Measurements from ENCODE around the gene DOCK1.
A peak's percentile ranks its signal among the peaks of the same experiment; 100 is the strongest.

Gene DOCK1

DNA sequence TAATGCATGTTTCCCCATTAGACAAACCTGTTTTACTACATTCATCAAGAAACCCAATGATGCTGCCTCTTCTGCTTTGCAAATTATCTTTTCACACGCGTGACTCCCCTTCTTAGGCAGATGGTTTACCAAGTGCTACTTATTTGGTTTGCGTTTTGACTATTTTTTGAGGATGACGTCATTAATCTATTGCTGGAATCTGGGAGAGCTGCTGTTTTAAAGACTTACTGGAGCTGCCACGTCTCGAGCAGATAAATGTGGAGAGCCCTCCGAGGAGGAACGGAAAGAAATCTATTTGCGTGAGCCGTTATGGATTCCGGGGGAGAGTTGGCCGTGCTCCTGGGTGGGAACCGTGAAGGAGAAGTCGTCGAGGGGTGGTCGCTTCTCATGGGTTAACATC is 271.4 kb downstream of the DOCK1 start:
- in situ Hi-C loops (cut with HindIII; ENCODE audit: low sequenced_read_pairs): no loop called here
- no peak for DNase-seq (ENCODE audit: low read depth, low spot score)
- TF ChIP-seq, protein P1, sequence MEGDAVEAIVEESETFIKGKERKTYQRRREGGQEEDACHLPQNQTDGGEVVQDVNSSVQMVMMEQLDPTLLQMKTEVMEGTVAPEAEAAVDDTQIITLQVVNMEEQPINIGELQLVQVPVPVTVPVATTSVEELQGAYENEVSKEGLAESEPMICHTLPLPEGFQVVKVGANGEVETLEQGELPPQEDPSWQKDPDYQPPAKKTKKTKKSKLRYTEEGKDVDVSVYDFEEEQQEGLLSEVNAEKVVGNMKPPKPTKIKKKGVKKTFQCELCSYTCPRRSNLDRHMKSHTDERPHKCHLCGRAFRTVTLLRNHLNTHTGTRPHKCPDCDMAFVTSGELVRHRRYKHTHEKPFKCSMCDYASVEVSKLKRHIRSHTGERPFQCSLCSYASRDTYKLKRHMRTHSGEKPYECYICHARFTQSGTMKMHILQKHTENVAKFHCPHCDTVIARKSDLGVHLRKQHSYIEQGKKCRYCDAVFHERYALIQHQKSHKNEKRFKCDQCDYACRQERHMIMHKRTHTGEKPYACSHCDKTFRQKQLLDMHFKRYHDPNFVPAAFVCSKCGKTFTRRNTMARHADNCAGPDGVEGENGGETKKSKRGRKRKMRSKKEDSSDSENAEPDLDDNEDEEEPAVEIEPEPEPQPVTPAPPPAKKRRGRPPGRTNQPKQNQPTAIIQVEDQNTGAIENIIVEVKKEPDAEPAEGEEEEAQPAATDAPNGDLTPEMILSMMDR (IDR thresholded peaks at IDR 0.05; ENCODE audit: low read depth, low read length): no peak
- no peak overlapping the region for H3K4me3 ChIP-seq (ENCODE audit: low read depth, low read length)

GRCh38 chr10:127179612-127180250 is 274.5 kb downstream of the DOCK1 start:
- H3K4me3 ChIP-seq (ENCODE audit: low read depth, low read length): no peak overlapping the region
- no peak for DNase-seq (ENCODE audit: low read depth, low spot score)
- TF ChIP-seq, protein P1 (IDR thresholded peaks at IDR 0.05; ENCODE audit: low read depth, low read length): no peak
- in situ Hi-C loops (cut with HindIII; ENCODE audit: low sequenced_read_pairs): no loop called here

DNA sequence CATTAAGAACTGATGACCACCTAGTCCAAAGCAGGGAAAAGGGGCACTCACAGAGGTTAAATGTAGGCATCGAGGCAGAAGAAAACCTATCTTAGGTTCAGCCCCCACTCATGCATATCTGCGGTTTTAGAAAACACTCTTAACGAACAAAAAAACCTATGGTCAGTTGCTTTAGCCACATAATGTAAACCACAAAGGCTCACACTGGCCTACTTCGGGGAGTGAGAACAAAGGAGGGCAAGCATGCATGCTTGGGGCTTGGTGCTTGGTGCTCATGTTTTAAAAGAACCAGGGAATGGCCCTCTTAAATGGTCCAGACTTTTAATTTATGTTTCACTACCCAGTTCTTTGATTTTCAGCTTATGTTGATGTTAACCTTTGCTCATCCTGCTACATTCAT is 276.9 kb downstream of the DOCK1 start:
- no peak overlapping the region for H3K4me3 ChIP-seq (ENCODE audit: low read depth, low read length)
- in situ Hi-C loops (cut with HindIII; ENCODE audit: low sequenced_read_pairs): no loop called here
- TF ChIP-seq, protein P1 (IDR thresholded peaks at IDR 0.05; ENCODE audit: low read depth, low read length): no peak
- peak; percentile 30 for DNase-seq (ENCODE audit: low read depth, low spot score)

GRCh38 chr10:127184582-127184981 is 279.4 kb downstream of the DOCK1 start:
- no peak for DNase-seq (ENCODE audit: low read depth, low spot score)
- in situ Hi-C loops (cut with HindIII; ENCODE audit: low sequenced_read_pairs): no loop called here
- TF ChIP-seq, protein P1 (IDR thresholded peaks at IDR 0.05; ENCODE audit: low read depth, low read length): no peak
- no peak overlapping the region for H3K4me3 ChIP-seq (ENCODE audit: low read depth, low read length)

DNA sequence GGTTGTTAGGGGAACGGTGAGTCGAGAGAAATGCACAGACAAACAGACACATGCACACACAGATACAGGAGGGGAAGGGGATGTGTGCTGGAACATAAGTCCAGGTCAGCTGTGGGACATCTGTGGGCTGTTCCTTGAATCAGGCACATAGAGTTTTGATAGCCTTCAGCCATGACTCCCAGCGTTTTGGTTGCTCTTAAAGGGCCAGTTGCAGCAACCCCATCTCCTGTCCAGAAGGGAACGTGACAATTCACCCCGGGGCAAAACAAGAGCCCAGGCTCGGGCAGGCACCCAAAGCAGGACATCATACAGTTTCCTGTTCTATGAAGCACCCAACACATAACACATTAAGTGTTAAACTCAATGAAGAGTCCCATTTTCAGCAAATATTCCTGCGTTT is 281.6 kb downstream of the DOCK1 start:
- no peak overlapping the region for H3K4me3 ChIP-seq (ENCODE audit: low read depth, low read length)
- in situ Hi-C loops (cut with HindIII; ENCODE audit: low sequenced_read_pairs): no loop called here
- TF ChIP-seq, protein P1 (IDR thresholded peaks at IDR 0.05; ENCODE audit: low read depth, low read length): no peak
- no peak for DNase-seq (ENCODE audit: low read depth, low spot score)

- in situ Hi-C loops (cut with HindIII; ENCODE audit: low sequenced_read_pairs): no loop called here
- TF ChIP-seq, protein P1 (IDR thresholded peaks at IDR 0.05; ENCODE audit: low read depth, low read length): no peak
- H3K4me3 ChIP-seq (ENCODE audit: low read depth, low read length): no peak overlapping the region
- DNase-seq (ENCODE audit: low read depth, low spot score): no peak
Observed at GRCh38 chr10:127189226-127189625, 284.0 kb downstream of the DOCK1 start.
